K562 (cell line): ENCODE results near the gene SALL3. TPM values are rescaled to one million over a fixed set of nuclear protein-coding genes. Genes with fewer than 3 reads are reported as not detected.
A peak's percentile ranks its signal among the peaks of the same experiment; 100 is the strongest.

ENCODE experiments used
- ATAC-seq: fragments of 200-7000 bp; cut with Tn5 transposase; 3 replicates; pipeline ENCODE4 v1.9.1; 2020; ENCODE audit warnings: moderate library complexity
- BruUV-seq: library from RNA; stranded (reverse); fragments of 400-500 nt; replicated peaks from 2 replicates; lab custom pipeline; 2021; lab: Mats Ljungman, UMichigan
- CTCF ChIA-PET: fragments of 300-600 bp; formaldehyde crosslinking; extraction: SDS; loops from one replicate; lab custom pipeline; 2021; ENCODE audit warnings: low intra/inter-chr PET ratio; lab: Yijun Ruan, JAX
- POLR2A ChIA-PET: fragments of 300-600, 350-650 bp; sonication (Branson Sonifier 250); formaldehyde crosslinking; extraction: SDS; loops from one replicate; lab custom pipeline; 2021; ENCODE audit warnings: antibody characterized with exemption, inconsistent platforms; lab: Yijun Ruan, JAX
- DNase-seq, 4 experiments: peaks; one replicate each; pipeline versions ENCODE4 v3.0.0 to v3.0.0-alpha.2; 2011 to 2018; ENCODE audit warnings: low spot score in 3 of 4, mixed read lengths in 3 of 4; ENCODE audit errors: extremely low read depth in 1 of 4
- FAIRE-seq: peaks from 2 replicates; lab custom pipeline; 2011; peaks lifted over from hg19 to GRCh38; lab: Jason Lieb, UNC
- H2AFZ ChIP-seq: 2 replicates; pipeline ENCODE4 v1.6.0; 2011; ENCODE audit warnings: low read depth, low read length, control low read depth, inconsistent platforms
- H3K27ac ChIP-seq: fragments of 200-600 bp; 3 replicates; pipeline ENCODE4 v1.8.0; 2011; ENCODE audit warnings: low read depth, mild to moderate bottlenecking, control low read depth, inconsistent platforms, low read length, moderate library complexity, mixed read lengths; ENCODE audit errors: extremely low read depth
- H3K27me3 ChIP-seq, 2 experiments: fragments of 300-600 bp in 1 of 2; 2 replicates in 1 of 2; 3 replicates in 1 of 2; pipeline versions ENCODE4 v1.6.0 to v1.8.0; 2011; ENCODE audit warnings: inconsistent platforms in 2 of 2, low read length in 2 of 2, mild to moderate bottlenecking in 1 of 2, mixed read lengths in 1 of 2, moderate library complexity in 1 of 2; ENCODE audit not compliant: control insufficient read depth in 2 of 2, insufficient read depth in 2 of 2
- H3K36me3 ChIP-seq: fragments of 300-600 bp; 3 replicates; pipeline ENCODE4 v1.8.0; 2011; ENCODE audit warnings: mild to moderate bottlenecking, low read length, inconsistent platforms; ENCODE audit not compliant: control insufficient read depth, insufficient read depth
- H3K4me1 ChIP-seq, 2 experiments: fragments of 200-600 bp in 1 of 2; replicated peaks in 1 of 2; 2 replicates in 1 of 2; 3 replicates in 1 of 2; pipeline versions ENCODE4 v1.5.1 to v1.8.0; 2011; ENCODE audit warnings: inconsistent platforms in 2 of 2, low read length in 2 of 2, mild to moderate bottlenecking in 1 of 2, mixed read lengths in 1 of 2, moderate library complexity in 1 of 2; ENCODE audit not compliant: control insufficient read depth in 2 of 2, insufficient read depth in 2 of 2
- H3K4me2 ChIP-seq: 2 replicates; pipeline ENCODE4 v1.6.1; 2011; ENCODE audit warnings: low read length, control low read depth, inconsistent platforms, mixed read lengths; ENCODE audit not compliant: insufficient read depth
- H3K4me3 ChIP-seq: fragments of 200-600 bp; sonication (generic), shearing (Covaris generic); 2 replicates; pipeline ENCODE4 v1.5.1; 2016; ENCODE audit warnings: control low read depth, inconsistent platforms
- H3K79me2 ChIP-seq: fragments of 200-600 bp; 3 replicates; pipeline ENCODE4 v1.8.0; 2011; ENCODE audit warnings: low read length, inconsistent platforms; ENCODE audit not compliant: control insufficient read depth, insufficient read depth
- H3K9ac ChIP-seq, 2 experiments: 2 replicates each; pipeline versions ENCODE4 v1.6.0 to v1.6.1; 2011; ENCODE audit warnings: low read depth in 2 of 2, low read length in 2 of 2, control low read depth in 1 of 2, inconsistent platforms in 1 of 2, mild to moderate bottlenecking in 1 of 2, mixed read lengths in 1 of 2; ENCODE audit not compliant: insufficient read depth in 1 of 2
- H3K9me1 ChIP-seq: one replicate; pipeline ENCODE4 v1.6.0; 2011; ENCODE audit warnings: inconsistent platforms, mild to moderate bottlenecking, low read length, moderate library complexity; ENCODE audit not compliant: control insufficient read depth, insufficient read depth
- H3K9me3 ChIP-seq: replicated peaks from 2 replicates; pipeline ENCODE4 v1.5.1; 2011; ENCODE audit warnings: low read depth, low read length, inconsistent platforms; ENCODE audit not compliant: control insufficient read depth, insufficient read depth
- H4K20me1 ChIP-seq: replicated peaks from 2 replicates; pipeline ENCODE4 v1.6.1; 2011; ENCODE audit warnings: low read length, inconsistent platforms, mixed read lengths; ENCODE audit not compliant: control insufficient read depth, insufficient read depth
- E2F6 ChIP-seq, 2 experiments: IDR thresholded peaks; 2 replicates each; pipeline ENCODE4 v1.6.1; 2011; ENCODE audit warnings: borderline replicate concordance in 1 of 2, control low read depth in 1 of 2, low read depth in 1 of 2, low read length in 1 of 2, mild to moderate bottlenecking in 1 of 2, mixed read lengths in 1 of 2, moderate library complexity in 1 of 2; ENCODE audit not compliant: insufficient read depth in 1 of 2, insufficient read length in 1 of 2, poor library complexity in 1 of 2, severe bottlenecking in 1 of 2; ENCODE audit errors: extremely low read depth in 1 of 2
- FOXP4 ChIP-seq: sonication (generic); formaldehyde crosslinking; IDR thresholded peaks from 2 replicates; pipeline ENCODE4 v1.8.0; 2022; ENCODE audit warnings: mild to moderate bottlenecking, missing genetic modification reagents, borderline replicate concordance
- HNRNPL ChIP-seq: fragments of 200-400 bp; formaldehyde crosslinking; IDR thresholded peaks from 2 replicates; pipeline ENCODE4 v1.6.1; 2017; ENCODE audit warnings: low read depth, mild to moderate bottlenecking, low read length
- IFI16 ChIP-seq: fragments of 250-450 bp; sonication (Bioruptor Pico); IDR thresholded peaks from 2 replicates; pipeline ENCODE4 v2.1.2; 2022; ENCODE audit warnings: mild to moderate bottlenecking, inconsistent platforms
- NR2C1 ChIP-seq, 2 experiments: fragments of 450-650 bp; IDR thresholded peaks; 2 replicates each; pipeline ENCODE4 v1.6.1; 2017; ENCODE audit warnings: mild to moderate bottlenecking in 2 of 2, antibody characterized with exemption in 1 of 2, inconsistent platforms in 1 of 2, missing compliant biosample characterization in 1 of 2, missing genetic modification characterization in 1 of 2
- SMARCA5 ChIP-seq: fragments of 450-650 bp; IDR thresholded peaks from 2 replicates; pipeline ENCODE4 v1.6.1; 2016
- TFE3 ChIP-seq: fragments of 450-650 bp; formaldehyde crosslinking; IDR thresholded peaks from 2 replicates; pipeline ENCODE4 v1.4.0; 2020; ENCODE audit warnings: mild to moderate bottlenecking, mixed read lengths
- ZFP1 ChIP-seq: fragments of 450-650 bp; formaldehyde crosslinking; IDR thresholded peaks from 2 replicates; pipeline ENCODE4 v1.4.0; 2020; ENCODE audit warnings: mild to moderate bottlenecking, mixed read lengths
- ZNF324 ChIP-seq: fragments of 250-450 bp; sonication (Bioruptor Pico); IDR thresholded peaks from 2 replicates; pipeline ENCODE4 v1.4.0; 2020; ENCODE audit warnings: mild to moderate bottlenecking
- WGBS: fragments of 100-300 bp; shearing (Covaris generic); methylation state at CpG from one replicate; pipeline ENCODE4 v1.1.6; 2016; ENCODE audit warnings: low coverage, mixed read lengths; ENCODE audit not compliant: insufficient coverage; ENCODE audit errors: missing lambda C conversion rate; 5-methylcytosine and 5-hydroxymethylcytosine counted together
- in situ Hi-C: fragments of 300-500 bp; cut with MboI; formaldehyde crosslinking; loops from 4 replicates; pipeline ENCODE4 v1.15.0; 2018; ENCODE audit warnings: inconsistent platforms, mixed read lengths
- intact Hi-C: fragments of 100-400 bp; cut with micrococcal nuclease; formaldehyde crosslinking; loops from 2 replicates; pipeline ENCODE4 v1.14.2; 2022
- polyA plus RNA-seq, 8 experiments: library from polyadenylated mRNA; depleted of rRNA in 4 of 8; stranded (reverse) in 5 of 8; unstranded in 3 of 8; fragments of >200 nt; fragmentation: Nextera tagmentation in 2 of 8; fragmentation: Illumina TruSeq in 1 of 8; extraction: Ambion mirVana in 2 of 8; extraction: Trizol in 1 of 8; gene quantifications; 2 replicates each; pipeline versions ENCODE4 v1.2.1 to v1.2.3, GENCODE V29; 2011 to 2014; ENCODE audit warnings: inconsistent platforms in 1 of 8, missing spikeins in 1 of 8
- total RNA-seq, 7 experiments: library from RNA; depleted of rRNA in 6 of 7; stranded (reverse); fragments of >200 nt in 6 of 7; fragmentation: Illumina TruSeq in 2 of 7; extraction: Trizol in 2 of 7; gene quantifications; 2 replicates each; pipeline versions ENCODE4 v1.2.1 to v1.2.3, GENCODE V29; 2011 to 2021; ENCODE audit warnings: low replicate concordance in 1 of 7
- TF ChIP-seq, protein P1 (sequence below), 3 experiments: fragments of 200-800 bp in 1 of 3; sonication (Bioruptor generic) in 1 of 3; sonication (generic) in 1 of 3; formaldehyde crosslinking in 1 of 3; IDR thresholded peaks; 2 replicates each; pipeline versions ENCODE4 v1.6.1 to v1.8.0; 2016 to 2022; ENCODE audit warnings: mild to moderate bottlenecking in 2 of 3, missing compliant biosample characterization in 2 of 3, missing genetic modification characterization in 2 of 3, missing genetic modification reagents in 1 of 3
- TF ChIP-seq, protein P2 (sequence below): sonication (generic); formaldehyde crosslinking; IDR thresholded peaks from 2 replicates; pipeline ENCODE4 v1.5.0; 2020; ENCODE audit warnings: missing genetic modification reagents
- TF ChIP-seq, protein P3 (sequence below): sonication (generic); formaldehyde crosslinking; IDR thresholded peaks from 2 replicates; pipeline ENCODE4 v1.8.0; 2022; ENCODE audit warnings: mild to moderate bottlenecking, missing genetic modification reagents

SALL3 gene
- total and polyA plus RNA-seq, 9 of the 15 experiments (the other 6 are each of a cell fraction or from before 2014, with no cell fraction given), result not detected

GRCh38 chr18:79047556-79048244 lies 68.1 kb downstream of the SALL3 start:
- H3K9me3 ChIP-seq, result no peaks in the 10 kb centered on the region
- BruUV-seq, result no TSS peak
- H3K4me1 ChIP-seq, result peaks cover 0 to 17% of the 10 kb centered on the region in 2 experiments; a peak in 2 of 5 replicates
- H4K20me1 ChIP-seq, result no peaks in the 10 kb centered on the region
- intact Hi-C loops, result no loop called here
- in situ Hi-C loops, result no loop called here
- peaks cover 21 to 58% of the 10 kb centered on the region in 2 experiments for H3K27me3 ChIP-seq
- no peaks in the 10 kb centered on the region for H3K36me3 ChIP-seq
- no peak overlapping the region for H3K4me2 ChIP-seq
- no peaks in the 10 kb centered on the region for H3K79me2 ChIP-seq
- ATAC-seq (peak; percentile 41), FAIRE-seq (no peak), DNase-seq (no peak)
- no peak overlapping the region for H3K27ac ChIP-seq
- no peaks in the 10 kb centered on the region for H3K9me1 ChIP-seq
- no peak overlapping the region for H2AFZ ChIP-seq
- ChIA-PET POLR2A (no interaction called here), CTCF (no interaction called here)
- 9% methylated on average over 27 of the region's 36 CpGs for WGBS
- no peak overlapping the region for H3K9ac ChIP-seq
- no peak overlapping the region for H3K4me3 ChIP-seq
- TF ChIP-seq FOXP4 (CRISPR knock-in tag), result no peak
- TF ChIP-seq TFE3 (CRISPR knock-in tag), result peak; percentile 76
- TF ChIP-seq NR2C1 (IDR thresholded peaks at IDR 0.05), result no peak
- no peak for TF ChIP-seq NR2C1 (tag; IDR thresholded peaks at IDR 0.05)
- no peak for TF ChIP-seq SMARCA5
- no peak for TF ChIP-seq ZFP1
- no peak for TF ChIP-seq HNRNPL
- TF ChIP-seq, protein P1, sequence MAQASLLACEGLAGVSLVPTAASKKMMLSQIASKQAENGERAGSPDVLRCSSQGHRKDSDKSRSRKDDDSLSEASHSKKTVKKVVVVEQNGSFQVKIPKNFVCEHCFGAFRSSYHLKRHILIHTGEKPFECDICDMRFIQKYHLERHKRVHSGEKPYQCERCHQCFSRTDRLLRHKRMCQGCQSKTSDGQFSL (CRISPR knock-in tag; IDR thresholded peaks at IDR 0.05), result no peak
- TF ChIP-seq, protein P1 (tag; IDR thresholded peaks at IDR 0.05), result no peak
- no peak for TF ChIP-seq ZNF324 (CRISPR knock-in tag)
- TF ChIP-seq E2F6 (IDR thresholded peaks at IDR 0.05; ENCODE audit: borderline replicate concordance in 1 of 2, extremely low read depth in 1 of 2, insufficient read depth in 1 of 2, insufficient read length in 1 of 2, low read depth in 1 of 2, low read length in 1 of 2, poor library complexity in 1 of 2, severe bottlenecking in 1 of 2), result peak in 1 of 2 experiments; percentile 20
- TF ChIP-seq, protein P2, sequence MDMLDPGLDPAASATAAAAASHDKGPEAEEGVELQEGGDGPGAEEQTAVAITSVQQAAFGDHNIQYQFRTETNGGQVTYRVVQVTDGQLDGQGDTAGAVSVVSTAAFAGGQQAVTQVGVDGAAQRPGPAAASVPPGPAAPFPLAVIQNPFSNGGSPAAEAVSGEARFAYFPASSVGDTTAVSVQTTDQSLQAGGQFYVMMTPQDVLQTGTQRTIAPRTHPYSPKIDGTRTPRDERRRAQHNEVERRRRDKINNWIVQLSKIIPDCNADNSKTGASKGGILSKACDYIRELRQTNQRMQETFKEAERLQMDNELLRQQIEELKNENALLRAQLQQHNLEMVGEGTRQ (CRISPR knock-in tag), result peak; percentile 22; the same call in 1 of the 2 replicates
- no peak for TF ChIP-seq IFI16
- TF ChIP-seq, protein P3, sequence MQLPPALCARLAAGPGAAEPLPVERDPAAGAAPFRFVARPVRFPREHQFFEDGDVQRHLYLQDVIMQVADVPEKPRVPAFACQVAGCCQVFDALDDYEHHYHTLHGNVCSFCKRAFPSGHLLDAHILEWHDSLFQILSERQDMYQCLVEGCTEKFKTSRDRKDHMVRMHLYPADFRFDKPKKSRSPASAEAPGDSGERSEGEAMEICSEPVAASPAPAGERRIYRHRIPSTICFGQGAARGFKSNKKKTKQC, result no peak
